Measurements from ENCODE around the gene PALM3.

The PALM3 gene

GRCh38 chr19:14081797-14082674 is 20.2 kb upstream of the PALM3 start:
- ATAC-seq: peak; percentile 51

DNA sequence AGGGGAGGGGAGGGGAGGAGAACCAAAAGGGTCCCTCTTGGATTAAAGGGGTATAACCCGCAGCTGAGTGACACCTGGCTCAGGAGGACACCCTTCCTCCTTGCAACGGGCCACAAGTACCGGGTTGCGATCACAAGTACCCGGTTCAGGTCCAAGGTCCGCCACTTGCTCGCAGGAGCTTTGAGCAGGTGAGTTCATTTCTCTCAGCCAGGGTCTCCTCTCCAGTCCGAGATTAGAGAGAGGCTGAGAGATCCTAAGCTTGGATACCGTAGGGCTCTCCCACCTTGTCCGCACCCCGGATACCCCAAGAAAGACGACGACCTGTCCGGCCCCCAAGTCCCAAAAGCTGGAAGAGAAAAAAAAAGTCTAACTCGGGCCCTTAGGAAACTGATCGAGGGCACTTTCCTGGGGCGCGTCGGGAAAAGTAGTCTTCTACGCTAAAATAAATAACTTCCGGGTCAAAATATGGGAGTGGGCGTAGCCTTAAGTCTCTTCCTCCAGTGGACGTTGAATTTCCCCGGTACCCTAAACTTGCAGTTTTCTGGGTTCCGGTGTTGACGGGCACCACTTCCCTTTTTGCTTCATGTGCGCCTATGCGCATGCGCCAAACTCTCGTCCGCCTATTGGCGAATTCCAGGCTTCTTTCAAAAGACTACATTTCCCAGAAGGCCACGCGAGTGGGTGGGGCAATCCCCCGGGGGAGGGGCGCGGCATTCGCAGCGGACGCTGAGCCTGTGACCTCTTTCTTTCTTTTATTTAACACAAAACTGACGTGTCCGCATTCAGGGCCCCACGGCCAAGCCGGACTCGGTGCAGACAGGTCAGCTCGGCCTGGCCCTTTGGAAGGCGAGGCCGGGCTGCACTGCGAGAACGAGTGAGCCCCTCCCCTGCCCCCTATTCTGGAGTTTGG is 19.3 kb upstream of the PALM3 start:
- TF ChIP-seq ESRRG (CRISPR knock-in tag; IDR thresholded peaks at IDR 0.05) (no peak), OSR1 (CRISPR knock-in tag; IDR thresholded peaks at IDR 0.05) (no peak), ZNF70 (CRISPR knock-in tag; IDR thresholded peaks at IDR 0.05) (no peak), PATZ1 (CRISPR knock-in tag; IDR thresholded peaks at IDR 0.05; ENCODE audit: borderline replicate concordance) (no peak), ZC3H10 (CRISPR knock-in tag; IDR thresholded peaks at IDR 0.05) (no peak), GLIS3 (CRISPR knock-in tag; IDR thresholded peaks at IDR 0.05) (no peak), ZNF565 (CRISPR knock-in tag; conservative IDR thresholded peaks at IDR 0.05; ENCODE audit: low read depth) (no peak), ZNF8 (CRISPR knock-in tag; IDR thresholded peaks at IDR 0.05) (no peak), RARB (CRISPR knock-in tag; IDR thresholded peaks at IDR 0.05) (no peak)
- peak; percentile 96 for ATAC-seq

More at GRCh38 chr19:14081797-14082674, 20.2 kb upstream of the PALM3 start:
- TF ChIP-seq, protein P1, sequence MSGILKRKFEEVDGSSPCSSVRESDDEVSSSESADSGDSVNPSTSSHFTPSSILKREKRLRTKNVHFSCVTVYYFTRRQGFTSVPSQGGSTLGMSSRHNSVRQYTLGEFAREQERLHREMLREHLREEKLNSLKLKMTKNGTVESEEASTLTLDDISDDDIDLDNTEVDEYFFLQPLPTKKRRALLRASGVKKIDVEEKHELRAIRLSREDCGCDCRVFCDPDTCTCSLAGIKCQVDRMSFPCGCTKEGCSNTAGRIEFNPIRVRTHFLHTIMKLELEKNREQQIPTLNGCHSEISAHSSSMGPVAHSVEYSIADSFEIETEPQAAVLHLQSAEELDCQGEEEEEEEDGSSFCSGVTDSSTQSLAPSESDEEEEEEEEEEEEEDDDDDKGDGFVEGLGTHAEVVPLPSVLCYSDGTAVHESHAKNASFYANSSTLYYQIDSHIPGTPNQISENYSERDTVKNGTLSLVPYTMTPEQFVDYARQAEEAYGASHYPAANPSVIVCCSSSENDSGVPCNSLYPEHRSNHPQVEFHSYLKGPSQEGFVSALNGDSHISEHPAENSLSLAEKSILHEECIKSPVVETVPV (CRISPR knock-in tag; IDR thresholded peaks at IDR 0.05): no peak
- TF ChIP-seq PPARA (CRISPR knock-in tag; IDR thresholded peaks at IDR 0.05; ENCODE audit: borderline replicate concordance) (no peak), RARB (CRISPR knock-in tag; IDR thresholded peaks at IDR 0.05) (no peak), OSR1 (CRISPR knock-in tag; IDR thresholded peaks at IDR 0.05) (no peak), ARNTL (CRISPR knock-in tag; IDR thresholded peaks at IDR 0.05; ENCODE audit: borderline replicate concordance, low read depth) (no peak), ZFP3 (CRISPR knock-in tag; IDR thresholded peaks at IDR 0.05) (no peak), ZFP30 (CRISPR knock-in tag; IDR thresholded peaks at IDR 0.05) (no peak), PATZ1 (CRISPR knock-in tag; IDR thresholded peaks at IDR 0.05; ENCODE audit: borderline replicate concordance) (no peak), ESRRG (CRISPR knock-in tag; IDR thresholded peaks at IDR 0.05) (no peak), ISL1 (CRISPR knock-in tag; IDR thresholded peaks at IDR 0.05) (no peak), TOX (CRISPR knock-in tag; IDR thresholded peaks at IDR 0.05; ENCODE audit: borderline replicate concordance) (no peak), ZNF8 (CRISPR knock-in tag; IDR thresholded peaks at IDR 0.05) (no peak), ZC3H10 (CRISPR knock-in tag; IDR thresholded peaks at IDR 0.05) (no peak), BACH2 (CRISPR knock-in tag; IDR thresholded peaks at IDR 0.05; ENCODE audit: borderline replicate concordance) (no peak), GLIS3 (CRISPR knock-in tag; IDR thresholded peaks at IDR 0.05) (no peak)
- TF ChIP-seq, protein P2, sequence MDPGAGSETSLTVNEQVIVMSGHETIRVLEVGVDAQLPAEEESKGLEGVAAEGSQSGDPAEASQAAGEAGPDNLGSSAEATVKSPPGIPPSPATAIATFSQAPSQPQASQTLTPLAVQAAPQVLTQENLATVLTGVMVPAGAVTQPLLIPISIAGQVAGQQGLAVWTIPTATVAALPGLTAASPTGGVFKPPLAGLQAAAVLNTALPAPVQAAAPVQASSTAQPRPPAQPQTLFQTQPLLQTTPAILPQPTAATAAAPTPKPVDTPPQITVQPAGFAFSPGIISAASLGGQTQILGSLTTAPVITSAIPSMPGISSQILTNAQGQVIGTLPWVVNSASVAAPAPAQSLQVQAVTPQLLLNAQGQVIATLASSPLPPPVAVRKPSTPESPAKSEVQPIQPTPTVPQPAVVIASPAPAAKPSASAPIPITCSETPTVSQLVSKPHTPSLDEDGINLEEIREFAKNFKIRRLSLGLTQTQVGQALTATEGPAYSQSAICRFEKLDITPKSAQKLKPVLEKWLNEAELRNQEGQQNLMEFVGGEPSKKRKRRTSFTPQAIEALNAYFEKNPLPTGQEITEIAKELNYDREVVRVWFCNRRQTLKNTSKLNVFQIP (CRISPR knock-in tag; IDR thresholded peaks at IDR 0.05; ENCODE audit: borderline replicate concordance, low read depth): no peak
- TF ChIP-seq, protein P3, sequence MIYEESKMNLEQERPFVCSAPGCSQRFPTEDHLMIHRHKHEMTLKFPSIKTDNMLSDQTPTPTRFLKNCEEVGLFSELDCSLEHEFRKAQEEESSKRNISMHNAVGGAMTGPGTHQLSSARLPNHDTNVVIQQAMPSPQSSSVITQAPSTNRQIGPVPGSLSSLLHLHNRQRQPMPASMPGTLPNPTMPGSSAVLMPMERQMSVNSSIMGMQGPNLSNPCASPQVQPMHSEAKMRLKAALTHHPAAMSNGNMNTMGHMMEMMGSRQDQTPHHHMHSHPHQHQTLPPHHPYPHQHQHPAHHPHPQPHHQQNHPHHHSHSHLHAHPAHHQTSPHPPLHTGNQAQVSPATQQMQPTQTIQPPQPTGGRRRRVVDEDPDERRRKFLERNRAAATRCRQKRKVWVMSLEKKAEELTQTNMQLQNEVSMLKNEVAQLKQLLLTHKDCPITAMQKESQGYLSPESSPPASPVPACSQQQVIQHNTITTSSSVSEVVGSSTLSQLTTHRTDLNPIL (CRISPR knock-in tag; IDR thresholded peaks at IDR 0.05; ENCODE audit: low read depth): no peak

All from SK-N-SH treated with all-trans-retinoic acid at 6 μM for 48 hours (cell line).